GM18507 (cell line): ENCODE results near the gene CALHM2.

Source experiments
- DNase-seq: peaks from one replicate; pipeline ENCODE4 v3.0.0; 2011; ENCODE audit warnings: low read depth; ENCODE audit not compliant: insufficient read length; ENCODE audit errors: extremely low spot score
- FAIRE-seq: peaks from 2 replicates; lab custom pipeline; 2011; peaks lifted over from hg19 to GRCh38; lab: Jason Lieb, UNC

The CALHM2 gene

GRCh38 chr10:103478671-103479070 lies 26.5 kb upstream of the CALHM2 start:
- FAIRE-seq (no peak), DNase-seq (no peak)

DNA sequence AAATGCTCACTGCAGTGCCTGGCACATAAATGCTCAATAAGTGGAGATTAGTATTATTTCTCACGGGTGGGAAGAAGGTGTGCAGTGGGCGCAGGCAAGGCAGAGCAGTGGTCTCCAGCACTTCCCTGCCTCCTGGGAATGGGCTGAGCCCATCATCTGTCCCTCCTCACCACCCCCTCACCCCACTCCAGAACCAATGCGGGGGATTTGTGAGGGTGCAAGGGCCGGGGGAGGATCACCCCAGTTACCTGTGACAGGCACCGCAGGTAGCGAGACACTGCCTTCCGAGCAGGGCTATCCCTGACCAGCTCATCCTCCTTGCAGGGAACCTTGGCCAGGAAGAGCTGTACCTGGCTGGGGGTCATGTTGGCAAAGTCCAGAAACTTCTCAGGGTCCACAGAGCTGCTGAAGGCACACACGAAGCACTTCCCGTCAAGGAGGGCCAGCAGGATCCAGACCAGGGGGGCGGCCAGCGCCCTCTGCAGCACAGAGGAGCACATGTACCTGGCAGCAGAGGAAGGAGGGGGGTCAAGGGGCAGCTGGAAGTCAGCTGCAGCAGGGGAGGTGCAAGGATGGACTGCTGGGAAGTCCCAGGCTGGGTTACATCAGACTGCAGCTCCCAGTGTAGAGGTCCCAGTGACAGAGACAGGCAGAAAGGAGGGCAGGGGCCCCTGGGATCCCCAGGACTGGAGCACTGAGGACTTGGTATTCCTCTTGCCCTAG lies 24.0 kb upstream of the CALHM2 start:
- DNase-seq = no peak
- peak; percentile 59 for FAIRE-seq

DNA sequence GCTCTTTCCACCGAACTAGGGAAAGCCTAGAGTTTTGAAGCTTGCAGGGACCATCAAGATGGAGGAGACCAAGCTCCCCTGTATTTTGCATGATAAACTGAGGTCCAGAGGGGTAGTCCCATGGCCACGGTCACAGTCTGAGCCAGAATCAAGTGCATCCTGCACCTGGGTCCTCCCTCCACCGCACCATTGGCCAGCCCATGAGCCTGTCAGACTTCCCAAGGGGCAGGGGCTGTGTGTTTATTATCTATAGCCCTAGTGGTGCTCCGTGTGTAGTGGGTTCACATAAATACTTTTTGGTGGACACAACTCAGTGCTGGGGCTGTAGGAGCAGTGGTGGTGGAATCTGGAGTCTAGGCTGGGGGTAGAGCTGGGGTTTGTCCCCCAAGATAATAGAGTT lies 23.3 kb upstream of the CALHM2 start:
- DNase-seq (no peak), FAIRE-seq (no peak)

- FAIRE-seq (no peak), DNase-seq (no peak)
These were observed 21.9 kb upstream of the CALHM2 start for GRCh38 chr10:103474077-103474476.

- DNase-seq (no peak), FAIRE-seq (no peak)
These were observed 21.1 kb upstream of the CALHM2 start for GRCh38 chr10:103473261-103473671.

DNA sequence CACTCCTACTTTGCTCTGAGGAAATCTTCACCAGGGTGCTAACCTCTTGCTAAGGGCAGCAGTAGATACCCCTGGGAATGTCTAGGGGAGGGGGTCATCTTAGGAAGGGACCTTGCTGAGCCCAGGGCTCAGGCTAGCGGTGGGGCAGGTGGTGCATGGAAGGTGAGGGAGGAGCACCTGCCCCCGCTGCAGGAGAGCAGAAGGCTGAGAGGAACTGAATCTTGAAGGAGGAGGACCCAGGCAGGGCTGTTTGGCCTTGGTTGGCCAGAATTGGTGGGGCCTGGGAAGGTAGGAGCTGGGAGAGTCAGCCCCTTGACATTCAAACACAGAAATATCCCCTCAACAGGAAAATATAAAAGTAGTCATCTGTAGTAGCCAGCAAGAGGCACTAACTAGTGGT lies 19.8 kb upstream of the CALHM2 start:
- FAIRE-seq (peak; percentile 87), DNase-seq (no peak)

DNA sequence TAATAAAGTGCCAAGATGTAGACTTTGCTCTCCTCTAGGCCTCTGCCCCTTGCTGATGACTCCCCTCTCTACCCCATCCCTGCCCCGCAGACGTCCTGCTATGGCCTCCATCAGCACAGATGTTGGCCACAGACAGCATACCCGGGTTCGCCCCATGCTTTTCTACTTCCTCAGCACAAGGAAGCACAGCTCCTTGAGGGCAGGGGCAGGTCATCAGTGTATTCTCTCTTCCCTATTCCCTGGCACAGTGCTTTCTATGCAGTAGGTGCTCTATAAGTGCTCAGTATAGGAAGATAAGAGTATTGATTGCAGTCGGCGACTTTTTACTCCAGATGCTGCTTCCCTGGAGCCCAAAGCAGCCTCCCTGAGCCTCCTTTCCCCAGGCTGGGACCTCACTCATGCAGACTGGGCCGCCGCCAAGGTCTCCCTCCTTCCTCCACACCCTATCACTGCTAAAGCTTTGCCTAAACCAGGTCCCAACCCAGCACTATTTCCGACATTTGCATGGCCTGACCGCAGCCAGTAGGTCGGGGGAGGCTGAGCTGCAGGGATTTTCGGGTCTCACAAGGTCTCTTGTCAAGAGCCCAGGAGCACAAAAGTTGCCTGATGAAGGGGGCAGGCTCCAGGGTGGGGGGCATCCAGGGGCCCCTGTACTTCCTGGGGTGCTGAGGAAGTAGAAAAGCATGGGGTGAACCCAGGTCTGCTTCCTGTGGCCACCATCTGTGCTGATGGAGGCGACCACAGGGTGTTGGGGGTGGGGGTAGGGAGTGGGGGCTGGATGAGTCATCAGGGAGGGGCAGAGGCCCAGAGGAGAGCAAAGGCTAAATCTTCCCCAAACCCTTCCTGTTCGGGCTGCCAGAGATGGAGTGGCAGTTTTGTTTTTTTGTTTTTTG lies 18.8 kb upstream of the CALHM2 start:
- peak; percentile 76 for DNase-seq
- peak; percentile 99 for FAIRE-seq

- peak; percentile 48 for FAIRE-seq
- no peak for DNase-seq
These were observed 17.0 kb upstream of the CALHM2 start for GRCh38 chr10:103469201-103469600.

GRCh38 chr10:103467406-103467805 lies 15.2 kb upstream of the CALHM2 start:
- FAIRE-seq = peak; percentile 94
- DNase-seq = no peak

- FAIRE-seq (peak; percentile 56), DNase-seq (no peak)
These were observed 14.6 kb upstream of the CALHM2 start for GRCh38 chr10:103466734-103467133.

- FAIRE-seq = peak; percentile 64
- no peak for DNase-seq
These were observed 13.4 kb upstream of the CALHM2 start for GRCh38 chr10:103465411-103466179.

DNA sequence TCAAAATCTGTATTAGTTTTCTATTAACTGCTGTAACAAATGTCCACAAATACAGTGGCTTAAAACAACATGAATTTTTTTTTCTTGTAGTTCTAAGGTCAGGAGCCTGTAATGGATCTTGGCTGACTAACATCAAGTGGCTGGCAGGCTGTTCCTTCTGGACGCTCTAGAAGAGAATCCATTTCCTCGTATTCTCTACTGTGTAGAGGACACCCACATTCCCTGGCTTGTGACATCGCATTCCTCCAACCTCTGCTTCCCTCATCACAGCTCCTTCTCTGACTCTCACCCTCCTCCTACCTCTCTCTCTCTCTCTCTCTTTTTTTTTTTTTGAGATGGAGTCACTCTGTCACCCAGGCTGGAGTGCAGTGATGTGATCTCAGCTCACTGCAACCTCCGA lies 11.3 kb upstream of the CALHM2 start:
- DNase-seq = no peak
- FAIRE-seq = no peak

DNA sequence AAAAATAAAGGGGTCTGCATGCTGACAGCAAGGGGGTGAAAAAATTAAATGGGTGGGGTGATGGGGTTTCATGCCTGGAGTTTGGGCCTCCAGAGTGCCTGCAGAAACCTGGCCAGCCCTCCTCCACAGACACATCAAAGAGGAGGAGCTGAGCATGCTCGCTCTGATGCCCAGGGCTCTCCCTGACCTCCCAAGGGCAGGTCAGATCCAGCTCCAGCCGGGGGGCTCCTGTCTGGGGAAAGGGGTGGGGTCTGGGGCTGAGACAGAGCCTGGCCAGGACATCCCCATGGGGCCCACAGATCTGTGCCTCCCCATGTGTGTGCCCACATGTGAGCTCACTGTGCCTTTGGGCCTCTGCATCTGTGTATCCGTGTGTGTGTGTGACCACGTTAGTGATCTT lies 7.4 kb upstream of the CALHM2 start:
- no peak for FAIRE-seq

DNA sequence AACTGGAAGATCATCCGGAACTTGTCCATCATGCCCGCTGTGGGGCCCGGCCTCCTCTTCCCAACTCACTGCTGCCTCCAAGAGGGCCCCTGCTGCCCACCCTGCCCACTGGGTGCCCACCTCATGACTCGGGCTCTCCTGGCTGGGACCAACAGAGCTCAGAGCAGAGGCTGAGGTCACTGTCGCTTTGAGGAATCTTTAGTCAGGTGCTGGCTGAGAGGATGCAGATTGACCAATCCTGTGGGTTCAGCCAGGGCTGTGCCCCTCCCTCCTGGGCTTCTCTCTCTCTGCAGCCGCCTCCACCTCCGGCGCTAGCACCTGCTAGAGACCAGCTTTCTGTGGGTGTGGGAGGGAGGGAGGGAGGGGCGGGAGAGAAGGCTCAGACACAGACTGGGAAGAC lies 6.5 kb upstream of the CALHM2 start, which contains the start of gene CALHM1:
CALHM1 (minus strand) TSS at position 181 of the 400 bp plus-strand sequence; CDS start at position 32, 149 bp downstream.
- peak; percentile 82 for FAIRE-seq
- DNase-seq = no peak

More for the DNA sequence above, 7.4 kb upstream of the CALHM2 start:
- no peak for DNase-seq

DNA sequence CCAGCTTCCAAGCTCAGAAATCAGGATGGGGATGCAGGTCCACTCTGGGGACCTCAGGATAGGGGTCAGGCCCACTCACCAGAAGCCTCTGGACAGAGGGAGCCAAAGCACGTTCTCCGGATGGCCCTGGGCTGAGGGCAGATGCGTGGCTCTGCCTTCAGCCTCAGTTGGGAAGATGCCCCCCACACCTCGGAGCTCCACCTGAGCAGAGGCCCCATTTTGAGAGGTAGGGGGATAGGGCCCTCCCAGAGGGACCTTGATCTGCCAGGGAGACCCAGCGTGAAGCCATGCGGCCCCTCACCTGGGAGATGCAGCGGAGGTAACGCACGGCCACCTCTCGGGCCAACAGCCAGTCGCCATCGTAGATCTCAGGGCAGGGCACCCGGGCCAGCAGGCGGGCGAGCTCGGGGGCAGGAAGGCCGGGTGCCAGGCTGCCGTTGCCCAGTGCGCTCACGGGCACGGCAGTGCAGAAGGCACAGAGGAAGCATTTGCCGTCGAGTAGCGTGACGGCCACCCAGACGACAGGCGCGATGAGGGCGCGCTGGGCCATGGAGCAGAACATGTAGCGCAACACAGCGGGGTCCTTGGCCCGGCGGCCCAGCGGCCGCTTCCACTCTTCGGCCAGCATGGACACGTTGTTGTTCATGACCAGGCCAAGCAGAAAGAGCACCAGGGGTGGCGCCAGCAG lies 5.9 kb upstream of the CALHM2 start:
- DNase-seq = no peak
- FAIRE-seq = no peak

DNA sequence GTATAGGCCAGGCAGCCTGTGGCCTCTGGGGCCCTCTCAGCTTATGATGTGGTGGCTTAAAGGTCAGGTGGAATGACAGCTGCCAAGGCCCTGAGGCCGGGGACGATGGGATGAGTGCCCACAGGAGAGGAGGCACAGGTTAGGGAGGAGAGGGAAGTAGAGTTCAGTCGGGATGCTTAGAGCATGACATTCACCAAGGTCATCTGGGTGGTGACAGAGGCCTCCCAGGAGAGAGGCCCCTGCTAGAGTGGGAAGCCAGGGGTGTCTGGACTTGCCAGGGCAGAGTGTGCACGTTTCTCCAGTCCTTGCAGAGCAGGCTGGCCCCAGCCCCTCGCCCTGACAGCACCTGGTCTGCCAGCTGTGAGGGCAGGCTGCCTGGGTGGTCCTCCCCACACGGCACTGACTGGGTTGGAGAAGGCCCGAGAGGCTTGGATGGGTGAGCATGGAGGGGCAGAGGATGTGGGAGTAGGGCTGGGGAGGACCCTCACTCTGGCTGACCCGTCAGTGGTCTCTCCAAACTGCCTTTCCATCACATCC lies 5.1 kb upstream of the CALHM2 start:
- no peak for FAIRE-seq
- no peak for DNase-seq

DNA sequence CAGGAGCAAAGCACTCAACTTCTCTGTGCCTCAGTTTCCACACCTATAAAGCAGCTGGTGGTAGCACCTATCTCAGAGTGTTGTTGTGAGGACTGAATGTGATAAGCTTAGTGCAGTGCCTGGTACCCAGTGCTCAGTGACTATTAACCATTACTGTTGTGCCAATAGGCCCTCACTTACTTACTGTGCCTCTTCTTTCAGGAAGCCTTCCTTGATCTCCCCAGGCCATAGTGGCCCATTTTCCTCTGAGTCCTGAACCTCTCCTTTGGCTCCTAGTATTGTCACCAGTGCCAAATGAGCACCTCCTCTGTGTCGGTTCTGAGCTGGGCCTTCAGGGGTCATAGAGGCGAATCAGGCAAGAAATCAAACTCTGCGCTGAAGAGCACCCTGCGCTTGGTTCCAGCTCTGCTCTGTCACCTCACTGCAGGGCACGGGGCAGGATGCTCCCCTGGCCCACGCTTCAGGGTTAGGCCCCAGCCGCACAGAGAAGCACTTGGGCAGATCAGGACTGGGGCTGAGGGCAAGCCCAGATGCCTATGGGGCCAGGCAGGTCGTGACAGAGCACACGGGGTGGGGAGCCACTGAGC lies 4.0 kb upstream of the CALHM2 start:
- no peak for DNase-seq
- FAIRE-seq = no peak

DNA sequence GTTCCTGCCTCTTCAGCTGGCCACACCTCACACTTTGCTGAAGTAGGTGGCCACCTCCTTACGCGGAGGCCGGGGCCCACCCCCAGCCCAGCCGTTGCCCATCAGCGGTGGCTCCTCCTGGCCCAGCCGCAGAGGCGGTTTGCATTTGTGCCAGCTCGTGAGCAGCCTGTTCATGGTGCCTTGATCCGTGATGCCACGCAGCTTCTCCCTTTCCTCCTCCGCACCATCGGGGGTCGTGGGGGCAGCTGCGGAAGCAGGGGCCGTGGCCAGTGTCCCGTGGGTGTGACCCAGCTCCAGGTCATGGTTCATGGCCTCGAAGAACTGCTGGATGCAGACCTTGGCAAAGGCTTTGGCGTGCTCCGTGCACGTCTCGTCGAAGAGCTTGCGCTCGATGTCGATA lies 3.1 kb upstream of the CALHM2 start:
- FAIRE-seq (no peak), DNase-seq (no peak)

DNA sequence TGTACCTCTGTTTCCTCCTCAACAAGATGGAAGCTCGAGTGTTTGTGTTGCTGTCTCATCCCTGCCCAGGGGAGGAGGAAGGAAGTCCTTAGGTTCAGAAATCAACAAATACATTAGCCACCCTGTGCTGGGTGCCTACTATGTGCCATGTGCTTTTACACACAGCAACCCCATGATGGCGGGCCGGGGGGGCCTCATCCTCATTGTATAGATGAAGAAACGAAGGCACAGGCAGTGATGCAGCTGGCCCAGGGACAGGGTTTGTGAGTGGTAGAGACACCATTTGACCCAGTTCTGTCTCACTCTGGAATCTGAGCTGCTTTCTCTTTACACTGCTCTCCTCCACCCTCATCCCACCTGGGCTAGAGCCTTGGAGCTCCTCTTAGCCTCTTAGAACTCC lies 1.9 kb upstream of the CALHM2 start:
- no peak for DNase-seq
- FAIRE-seq = no peak
